ENCODE measurements around the gene TMEM63B.
"Not testable (repeated sequence)": the region's sequence is repeated elsewhere in the genome, so short reads cannot be mapped to it uniquely, and the experiment has no call there.

Gene TMEM63B

GRCh38 chr6:44196351-44196750 lies 69.0 kb downstream of the TMEM63B start:
- FAIRE-seq = not testable (repeated sequence)

DNA sequence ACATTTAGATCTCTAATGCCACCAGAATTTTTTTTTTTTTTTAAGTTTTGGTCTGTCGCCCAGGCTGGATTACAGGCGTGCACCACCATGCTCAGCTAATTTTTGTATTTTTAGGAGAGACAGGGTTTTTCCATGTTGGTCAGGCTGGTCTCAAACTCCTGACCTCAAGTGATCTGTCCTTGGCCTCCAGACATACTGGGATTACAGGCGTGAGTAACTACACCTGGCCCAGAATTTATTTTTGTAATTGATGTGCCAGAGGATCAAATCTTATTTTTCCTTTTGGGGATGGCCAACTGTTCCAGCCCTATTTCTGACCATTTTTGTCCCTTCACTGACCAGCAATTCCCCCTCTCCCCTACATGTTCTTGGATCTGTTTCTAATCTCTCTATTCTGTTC lies 71.3 kb downstream of the TMEM63B start:
- no peak for FAIRE-seq

DNA sequence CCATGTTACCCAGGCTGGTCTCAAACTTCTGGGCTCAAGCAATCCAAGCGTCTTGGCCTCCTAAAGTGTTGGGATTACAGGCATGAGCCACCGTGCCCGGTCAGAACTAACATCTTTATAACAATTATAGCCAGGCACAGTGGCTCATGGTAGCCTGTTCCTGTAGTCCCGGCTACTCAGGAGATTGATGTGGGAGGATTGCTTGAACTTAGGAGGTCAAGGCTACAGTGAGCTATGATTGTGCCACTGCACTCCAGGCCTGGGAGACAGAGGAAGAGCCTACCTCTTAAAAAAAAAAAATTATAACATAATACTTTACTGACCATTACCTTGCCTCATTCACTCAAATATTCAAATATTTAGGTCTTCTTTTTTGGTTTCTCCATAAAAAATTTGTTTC lies 72.5 kb downstream of the TMEM63B start:
- FAIRE-seq = no peak

DNA sequence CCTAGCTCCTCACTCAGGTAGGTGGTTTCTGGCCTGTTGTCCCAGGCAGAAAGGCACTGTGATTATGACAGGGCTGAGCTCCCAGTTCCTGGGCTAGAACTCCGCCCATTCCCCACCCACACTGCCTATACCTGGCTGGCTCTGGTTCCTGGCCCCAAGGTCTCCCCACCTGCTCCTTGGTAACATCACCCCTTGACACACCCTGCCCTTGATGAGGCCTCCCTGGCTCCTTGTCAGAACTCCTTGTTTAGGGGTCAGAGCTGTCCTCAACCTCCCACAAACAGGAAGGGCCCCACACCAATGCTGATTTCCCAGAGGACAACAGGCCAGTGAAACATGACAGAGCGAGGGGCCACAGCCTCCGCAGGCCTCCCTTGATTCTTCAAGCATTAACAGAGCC lies 73.8 kb downstream of the TMEM63B start:
- no peak for FAIRE-seq

GRCh38 chr6:44201638-44202303 lies 74.4 kb downstream of the TMEM63B start:
- no peak for FAIRE-seq

DNA sequence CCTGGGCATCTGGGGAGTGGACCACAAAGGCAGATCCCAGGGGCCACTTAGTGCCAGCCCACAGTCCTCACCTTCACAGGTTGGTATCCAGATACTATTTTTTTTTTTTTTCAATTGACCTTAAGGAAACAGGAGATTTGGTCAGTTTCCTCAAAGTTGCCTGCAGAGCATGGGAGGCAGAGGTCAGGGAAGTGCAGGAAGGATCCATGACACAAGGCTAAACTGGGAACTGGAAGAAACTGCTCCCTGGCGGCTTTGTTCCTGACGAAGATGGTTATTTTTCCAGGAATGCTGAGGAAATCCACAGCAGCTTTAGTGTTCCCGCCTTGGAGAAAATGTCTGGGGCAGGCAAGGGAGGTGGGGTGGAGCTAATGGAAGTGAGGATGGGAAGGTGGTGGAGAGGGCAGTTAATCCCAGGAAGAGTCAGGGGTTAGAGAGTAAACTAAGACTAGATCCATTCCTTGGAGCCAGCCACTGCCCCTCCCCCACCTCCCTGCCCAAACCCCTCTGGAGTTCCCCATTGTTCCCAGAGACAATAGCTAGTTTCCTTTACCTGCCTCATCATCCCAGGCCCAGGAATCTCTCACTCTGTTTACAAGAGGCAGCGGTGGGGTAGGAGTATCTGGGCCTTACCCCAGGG lies 75.1 kb downstream of the TMEM63B start:
- FAIRE-seq = no peak

DNA sequence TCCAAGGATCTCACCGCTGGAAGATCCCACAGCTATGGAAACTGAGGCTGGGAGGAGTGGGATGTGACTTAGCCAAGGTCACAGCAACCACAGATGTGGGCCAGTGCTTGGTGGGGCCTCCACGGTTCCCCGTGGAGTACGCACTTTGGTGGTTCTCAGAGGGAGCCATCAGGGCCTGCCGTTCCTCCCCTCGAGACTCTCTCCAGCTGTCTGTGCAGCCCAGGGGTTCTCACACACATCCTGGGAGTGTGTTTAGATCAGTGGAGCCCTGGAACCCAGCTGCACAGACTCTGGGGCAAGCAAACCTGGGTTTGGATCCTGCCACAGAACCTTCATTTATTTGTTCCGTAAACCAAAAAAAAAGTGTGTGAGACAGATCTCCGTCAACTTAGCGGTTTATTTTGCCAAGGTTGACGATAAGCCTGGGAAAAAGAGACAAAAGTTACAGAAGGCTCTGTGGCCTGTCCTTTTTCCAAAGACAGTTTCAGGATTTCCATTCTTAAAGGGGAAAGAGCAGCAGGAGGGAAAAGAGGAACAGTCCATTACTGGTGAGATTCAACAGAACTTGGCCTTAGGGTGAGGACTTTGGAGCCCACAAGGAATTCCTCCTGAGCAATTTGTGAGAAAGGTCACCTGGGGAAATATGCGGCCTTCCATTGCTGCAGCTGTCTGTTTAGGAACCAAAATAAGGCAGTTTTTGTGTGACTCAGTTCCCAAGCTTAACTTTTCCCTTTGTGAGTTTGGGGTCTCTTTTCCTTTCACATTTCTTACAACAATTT lies 75.8 kb downstream of the TMEM63B start:
- no peak for FAIRE-seq

- no peak for FAIRE-seq
Observed at GRCh38 chr6:44203955-44204354, 76.6 kb downstream of the TMEM63B start.

Data from islet of Langerhans (tissue), 1 donor.